ENCODE data around the gene TCF25.
A peak's percentile ranks its signal among the peaks of the same experiment; 100 is the strongest.
"Not testable (repeated sequence)": the region's sequence is repeated elsewhere in the genome, so short reads cannot be mapped to it uniquely, and the experiment has no call there.

TCF25 gene

GRCh38 chr16:89873109-89873971 lies at the start of gene TCF25:
TCF25 (plus strand) TSS chr16:89873592; CDS start chr16:89873668, 76 bp downstream.
- peak; percentile 75 to 80 for DNase-seq (ENCODE audit: low read depth in 2 of 2)

GRCh38 chr16:89823824-89824148 lies 49.6 kb upstream of the TCF25 start:
- DNase-seq (ENCODE audit: low read depth in 2 of 2): not testable (repeated sequence)

- no peak for DNase-seq (ENCODE audit: low read depth in 2 of 2)
Observed at GRCh38 chr16:89826531-89827382, 46.6 kb upstream of the TCF25 start.

- DNase-seq (ENCODE audit: low read depth in 2 of 2): no peak
Observed at GRCh38 chr16:89827383-89828198, 45.8 kb upstream of the TCF25 start.

- peak; percentile 34 to 41 for DNase-seq (ENCODE audit: low read depth in 2 of 2)
Observed at GRCh38 chr16:89828199-89828869, 45.1 kb upstream of the TCF25 start, which contains the start of gene SPIRE2. SPIRE2 (plus strand) TSS chr16:89828475; CDS start chr16:89828551, 76 bp downstream.

GRCh38 chr16:89828870-89829629 lies 44.3 kb upstream of the TCF25 start:
- DNase-seq (ENCODE audit: low read depth in 2 of 2): no peak

GRCh38 chr16:89829630-89830437 lies 43.6 kb upstream of the TCF25 start:
- DNase-seq (ENCODE audit: low read depth in 2 of 2): no peak

- no peak for DNase-seq (ENCODE audit: low read depth in 2 of 2)
Observed at GRCh38 chr16:89831810-89832328, 41.5 kb upstream of the TCF25 start.

GRCh38 chr16:89833664-89834363 lies 39.6 kb upstream of the TCF25 start:
- not testable (repeated sequence) for DNase-seq (ENCODE audit: low read depth in 2 of 2)

GRCh38 chr16:89834813-89835363 lies 38.5 kb upstream of the TCF25 start:
- DNase-seq (ENCODE audit: low read depth in 2 of 2): not testable (repeated sequence)

- DNase-seq (ENCODE audit: low read depth in 2 of 2): not testable (repeated sequence)
Observed at GRCh38 chr16:89836484-89836883, 36.9 kb upstream of the TCF25 start.

GRCh38 chr16:89837014-89837546 lies 36.3 kb upstream of the TCF25 start:
- DNase-seq (ENCODE audit: low read depth in 2 of 2): no peak

GRCh38 chr16:89841275-89841674 lies 32.1 kb upstream of the TCF25 start:
- DNase-seq (ENCODE audit: low read depth in 2 of 2): no peak

- peak; percentile 69 to 71 for DNase-seq (ENCODE audit: low read depth in 2 of 2)
Observed at GRCh38 chr16:89842471-89843408, 30.7 kb upstream of the TCF25 start.

- DNase-seq (ENCODE audit: low read depth in 2 of 2): no peak
Observed at GRCh38 chr16:89843409-89844350, 29.7 kb upstream of the TCF25 start.
